Skin epidermis (tissue), 12 donors: ENCODE measurements around the gene FNDC7.

ENCODE experiments used
- H3K27ac ChIP-seq, 21 experiments: fragments of 200-600 bp; sonication (generic) in 11 of 21; one replicate each; pipeline ENCODE4 v1.5.0; 2020; ENCODE audit warnings: mild to moderate bottlenecking in 3 of 21, inconsistent platforms in 2 of 21, moderate library complexity in 2 of 21
- H3K4me3 ChIP-seq, 7 experiments: fragments of 200-600 bp; sonication (generic) in 2 of 7; one replicate each; pipeline ENCODE4 v1.5.0; 2020; ENCODE audit warnings: inconsistent platforms in 2 of 7, mild to moderate bottlenecking in 2 of 7, moderate library complexity in 1 of 7

The FNDC7 gene

GRCh38 chr1:108785264-108785663 is 72.6 kb downstream of the FNDC7 start:
- H3K27ac ChIP-seq = no peak overlapping the region
- no peak overlapping the region for H3K4me3 ChIP-seq

- H3K27ac ChIP-seq = no peak overlapping the region
- H3K4me3 ChIP-seq = no peak overlapping the region
Measured at GRCh38 chr1:108785880-108786279, 73.2 kb downstream of the FNDC7 start.

- Histone ChIP-seq H3K27ac (no peak overlapping the region), H3K4me3 (no peak overlapping the region)
Measured at GRCh38 chr1:108791790-108792189, 79.1 kb downstream of the FNDC7 start.
